HUES6 (cell line): ENCODE results near the gene RLBP1.

Source experiments
- H3K27ac ChIP-seq: 2 replicates; pipeline ENCODE4 v1.7.0; 2013; ENCODE audit warnings: low read depth, mild to moderate bottlenecking, low read length, inconsistent platforms
- H3K27me3 ChIP-seq: 2 replicates; pipeline ENCODE4 v1.6.1; 2013; ENCODE audit warnings: low read length; ENCODE audit not compliant: control insufficient read depth, insufficient read depth
- H3K36me3 ChIP-seq: 2 replicates; pipeline ENCODE4 v1.6.1; 2013; ENCODE audit warnings: low read length; ENCODE audit not compliant: control insufficient read depth, insufficient read depth
- H3K4me1 ChIP-seq: 2 replicates; pipeline ENCODE4 v1.6.1; 2013; ENCODE audit warnings: low read length; ENCODE audit not compliant: control insufficient read depth, insufficient read depth
- H3K4me3 ChIP-seq: 2 replicates; pipeline ENCODE4 v1.5.1; 2013; ENCODE audit warnings: low read depth, low read length
- H3K9ac ChIP-seq: one replicate; pipeline ENCODE4 v1.6.1; 2013; ENCODE audit warnings: mild to moderate bottlenecking, low read length
- H3K9me3 ChIP-seq: 2 replicates; pipeline ENCODE4 v1.6.1; 2013; ENCODE audit warnings: low read depth, low read length; ENCODE audit not compliant: control insufficient read depth, insufficient read depth

The RLBP1 gene

DNA sequence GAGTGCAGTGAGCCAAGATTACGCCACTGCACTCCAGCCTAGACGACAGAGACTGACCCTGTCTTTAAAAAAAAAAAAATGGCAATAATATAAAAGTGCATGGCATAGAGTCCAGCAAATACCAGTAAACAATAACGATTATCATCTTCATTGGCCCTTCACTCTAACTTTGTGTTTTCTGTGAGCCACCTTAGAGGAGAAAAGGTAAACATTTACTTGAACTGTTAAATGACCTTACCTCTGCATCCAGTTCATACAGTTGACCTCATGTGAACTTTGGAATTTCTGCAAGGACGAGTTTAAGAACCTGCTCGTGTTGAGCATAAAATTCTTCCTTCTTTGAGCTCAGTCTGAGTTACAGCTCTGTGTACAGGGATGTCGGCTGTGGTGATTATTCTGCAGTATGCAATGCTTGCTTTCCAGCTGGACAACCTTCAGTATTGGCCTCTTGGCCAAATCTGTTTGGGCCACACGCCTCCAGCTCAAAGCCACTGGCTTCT, 56.6 kb downstream of the RLBP1 start:
- H3K9ac ChIP-seq = no peak overlapping the region
- H3K9me3 ChIP-seq = no peaks in the 10 kb centered on the region
- H3K36me3 ChIP-seq = no peaks in the 10 kb centered on the region
- H3K27me3 ChIP-seq = no peaks in the 10 kb centered on the region
- H3K27ac ChIP-seq = no peak overlapping the region
- H3K4me1 ChIP-seq = peaks cover 25% of the 10 kb centered on the region
- H3K4me3 ChIP-seq = no peak overlapping the region

DNA sequence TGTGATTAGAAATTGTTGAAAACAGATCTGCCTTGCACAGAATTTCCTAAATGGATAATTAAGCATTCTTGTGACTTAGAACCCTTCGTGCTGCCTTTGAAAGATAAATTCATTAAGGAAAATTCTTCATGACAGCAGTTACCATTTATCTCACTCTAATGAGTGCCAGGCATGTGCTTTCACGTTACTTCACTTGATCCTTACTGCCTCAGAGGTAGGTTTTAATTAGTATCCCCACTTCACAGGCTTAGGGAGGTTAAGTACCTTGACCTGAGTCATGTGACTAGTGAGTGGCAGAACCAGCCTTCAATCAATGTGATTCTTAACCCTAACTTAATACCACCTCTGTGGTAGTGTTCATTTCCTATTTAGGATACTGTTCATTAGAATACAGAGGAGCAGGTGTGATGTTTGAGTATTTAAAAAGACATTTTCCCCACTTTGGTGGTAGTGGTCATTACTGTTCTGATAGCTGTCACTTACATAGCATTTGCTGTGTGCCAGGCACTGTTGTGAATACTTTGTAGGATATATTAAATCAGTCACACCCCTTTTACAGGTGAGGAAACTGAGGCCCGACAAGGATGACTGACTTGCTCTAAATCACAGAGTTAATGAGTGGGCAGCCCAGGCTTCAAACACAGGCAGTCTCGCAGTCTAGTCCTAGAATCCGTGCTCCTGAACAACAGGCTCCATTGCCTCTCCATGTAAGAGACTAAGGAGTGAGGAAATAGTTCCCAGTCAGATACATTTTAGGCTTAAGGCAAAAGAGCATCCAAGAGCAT, 57.9 kb downstream of the RLBP1 start:
- no peak overlapping the region for H3K4me3 ChIP-seq
- no peaks in the 10 kb centered on the region for H3K36me3 ChIP-seq
- no peaks in the 10 kb centered on the region for H3K9me3 ChIP-seq
- H3K4me1 ChIP-seq = peaks cover 25% of the 10 kb centered on the region
- no peaks in the 10 kb centered on the region for H3K27me3 ChIP-seq
- H3K9ac ChIP-seq = no peak overlapping the region
- no peak overlapping the region for H3K27ac ChIP-seq

GRCh38 chr15:89161666-89162065, 59.7 kb downstream of the RLBP1 start:
- peaks cover 12% of the 10 kb centered on the region for H3K4me1 ChIP-seq
- H3K27ac ChIP-seq = no peak overlapping the region
- H3K9ac ChIP-seq = no peak overlapping the region
- H3K36me3 ChIP-seq = no peaks in the 10 kb centered on the region
- H3K9me3 ChIP-seq = no peaks in the 10 kb centered on the region
- H3K4me3 ChIP-seq = no peak overlapping the region
- H3K27me3 ChIP-seq = no peaks in the 10 kb centered on the region
